Heart right ventricle (tissue), 16 donors: ENCODE data around the gene CDK4. TPM values are rescaled to one million over a fixed set of nuclear protein-coding genes. Genes with fewer than 3 reads are reported as not detected.

Source experiments
- ATAC-seq, 8 donors: fragments of 200-7000 bp; cut with Tn5 transposase; one replicate each; pipeline ENCODE4 v1.9.1; 2020; ENCODE audit warnings: mild to moderate bottlenecking in 8 of 8, moderate library complexity in 8 of 8, moderate number of reproducible peaks in 1 of 8
- DNase-seq, 2 donors: peaks; one replicate each; pipeline ENCODE4 v3.0.0-alpha.2; 2020
- H3K27ac ChIP-seq, 10 donors: fragments of 200-600 bp; sonication (generic) in 2 of 10; one replicate each; pipeline versions ENCODE4 v1.5.0 to v1.8.0; 2020 to 2022; ENCODE audit warnings: mild to moderate bottlenecking in 3 of 10
- H3K27me3 ChIP-seq, 7 donors: fragments of 200-600 bp; one replicate each; pipeline ENCODE4 v1.8.0; 2021 to 2022; ENCODE audit warnings: mild to moderate bottlenecking in 2 of 7
- H3K36me3 ChIP-seq, 9 donors: fragments of 200-600 bp; sonication (generic) in 1 of 9; one replicate each; pipeline versions ENCODE4 v1.5.0 to v1.8.0; 2020 to 2022; ENCODE audit warnings: mild to moderate bottlenecking in 2 of 9
- H3K4me1 ChIP-seq, 9 donors: fragments of 200-600 bp; sonication (generic) in 1 of 9; one replicate each; pipeline versions ENCODE4 v1.5.0 to v1.8.0; 2020 to 2022; ENCODE audit warnings: mild to moderate bottlenecking in 4 of 9
- H3K4me3 ChIP-seq, 10 donors: fragments of 200-600 bp; sonication (generic) in 2 of 10; one replicate each; pipeline versions ENCODE4 v1.5.0 to v1.8.0; 2020 to 2022; ENCODE audit warnings: mild to moderate bottlenecking in 7 of 10, moderate library complexity in 2 of 10
- H3K9me3 ChIP-seq, 11 donors: fragments of 200-600 bp in 10 of 11; sonication (generic) in 2 of 11; one replicate each; pipeline versions ENCODE4 v1.5.0 to v1.8.0; 2013 to 2022; ENCODE audit warnings: mild to moderate bottlenecking in 2 of 11, control low read depth in 1 of 11, moderate library complexity in 1 of 11
- WGBS, 2 donors: extraction: QIAGEN DNeasy Blood & Tissue Kit; methylation state at CpG; one replicate each; pipeline ENCODE4 v1.1.7; 2013; ENCODE audit warnings: inconsistent platforms in 1 of 2; 5-methylcytosine and 5-hydroxymethylcytosine counted together
- intact Hi-C, 10 donors: fragments of 100-400 bp; cut with DNase I; formaldehyde crosslinking; loops; one replicate each; pipeline versions ENCODE4 v1.11.1 to v1.14.2; 2022
- polyA plus RNA-seq, 2 donors: library from polyadenylated mRNA; stranded (reverse); fragments of 200-250 nt; gene quantifications; one replicate each; pipeline ENCODE4 v1.2.3, GENCODE V29; 2013
- total RNA-seq, 10 donors: library from RNA; stranded (reverse); fragmentation: NEBNext Ultra II Directional in 3 of 10; extraction: Animal tissue kit (Norgen Biotek cat#: 25700) in 3 of 10; gene quantifications; one replicate each; pipeline versions ENCODE4 v1.2.1 to v1.2.4, GENCODE V29; 2021 to 2023
- TF ChIP-seq, protein P1 (sequence below), 9 donors: fragments of 200-600 bp; sonication (generic) in 2 of 9; IDR thresholded peaks; one replicate each; pipeline versions ENCODE4 v1.5.0 to v1.8.0; 2021 to 2022; ENCODE audit warnings: antibody characterized with exemption in 9 of 9, mild to moderate bottlenecking in 5 of 9, moderate library complexity in 1 of 9
- donor health status: Arrhythmogenic right ventricular cardiomyopathy.
- donor health status: ischemic (EF 13 %, LVEDD 7.1; RV severe dilation, severe dysfunction).
- donor health status: healthy with polysubstance abuse.
- donor health status: DM: no; HTN: yes; CAD: no.
- donor health status: DM: no; HTN: no; CAD: no.
- donor health status: ischemic (EF 25% LVEDD 6.9; RV normal size, moderate dysfunction).
- donor health status: ischemic (EF 25% LVEDD 5.7; RV mildly dilated, moderate dysfunction).
- donor health status: healthy.
- donor health status: DM: yes; HTN: yes; CAD: no.
- donor health status: Ischemic cardiomyopathy.
- donor health status: ischemic (EF 35%, LVEDD 5.7; RV mildly dilated, moderate dysfunction).
- donor health status: nonischemic (EF 11% LVEDD 7.7; RV severe dilation, severe dysfunction).
- donor health status: DM: yes; HTN: yes; CAD: no.
- donor health status: PGD.
- donor health status: ischemic (EF 29% LVEDD 5.4; RV normal size, mild dysfunction).
- donor health status: nonischemic (EF 23%, LVEDD 6.1; RV moderate dilation, normal function).

The CDK4 gene
- total and polyA plus RNA-seq, 12 donors = 21.7 to 74.0 (median 52.0) TPM

DNA sequence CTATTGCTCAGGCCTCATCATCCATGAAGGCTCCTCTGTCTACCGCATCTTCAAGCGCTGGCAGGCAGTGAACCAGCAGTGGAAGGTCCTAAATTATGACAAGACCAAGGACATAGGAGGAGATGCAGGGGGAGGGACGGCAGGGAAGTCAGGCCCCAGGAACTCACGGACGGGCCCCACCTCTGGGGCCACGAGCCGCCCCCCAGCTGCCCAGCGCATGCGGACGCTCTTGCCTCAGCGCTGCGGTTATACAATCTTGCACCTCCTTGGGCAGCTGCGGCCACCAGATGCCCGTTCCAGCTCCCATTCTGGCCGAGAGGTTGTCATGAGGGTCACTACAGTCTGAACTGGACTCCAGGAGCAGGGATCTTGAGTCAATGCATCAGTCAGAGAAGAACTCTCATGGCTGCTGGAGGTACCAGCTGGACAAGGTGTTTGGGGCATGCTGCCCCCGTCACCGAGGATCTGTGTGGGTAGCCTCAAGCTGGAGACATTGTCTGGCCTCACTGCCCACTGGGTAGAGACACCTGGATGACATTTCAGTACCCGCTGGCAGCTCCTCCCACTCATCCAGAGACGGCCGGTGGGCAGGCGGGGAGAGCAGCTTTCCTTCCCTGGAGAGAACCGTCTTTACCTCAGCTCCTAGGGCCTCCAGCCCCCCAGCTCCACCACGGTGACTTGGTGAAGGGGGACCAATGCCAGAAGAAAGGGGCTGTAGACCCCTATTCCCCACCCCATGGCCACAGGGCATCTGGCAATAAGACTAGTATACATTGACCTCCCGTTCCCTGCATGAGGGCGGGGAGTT, 6.6 kb upstream of the CDK4 start:
- 93 to 94% methylated on average over 25 of the region's 25 CpGs for WGBS, 2 donors
- peaks cover 0 to 17% (median 15%) of the 10 kb centered on the region in 7 donors for H3K27me3 ChIP-seq
- H3K9me3 ChIP-seq = no peaks in the 10 kb centered on the region
- no peak for DNase-seq
- TF ChIP-seq, protein P1, sequence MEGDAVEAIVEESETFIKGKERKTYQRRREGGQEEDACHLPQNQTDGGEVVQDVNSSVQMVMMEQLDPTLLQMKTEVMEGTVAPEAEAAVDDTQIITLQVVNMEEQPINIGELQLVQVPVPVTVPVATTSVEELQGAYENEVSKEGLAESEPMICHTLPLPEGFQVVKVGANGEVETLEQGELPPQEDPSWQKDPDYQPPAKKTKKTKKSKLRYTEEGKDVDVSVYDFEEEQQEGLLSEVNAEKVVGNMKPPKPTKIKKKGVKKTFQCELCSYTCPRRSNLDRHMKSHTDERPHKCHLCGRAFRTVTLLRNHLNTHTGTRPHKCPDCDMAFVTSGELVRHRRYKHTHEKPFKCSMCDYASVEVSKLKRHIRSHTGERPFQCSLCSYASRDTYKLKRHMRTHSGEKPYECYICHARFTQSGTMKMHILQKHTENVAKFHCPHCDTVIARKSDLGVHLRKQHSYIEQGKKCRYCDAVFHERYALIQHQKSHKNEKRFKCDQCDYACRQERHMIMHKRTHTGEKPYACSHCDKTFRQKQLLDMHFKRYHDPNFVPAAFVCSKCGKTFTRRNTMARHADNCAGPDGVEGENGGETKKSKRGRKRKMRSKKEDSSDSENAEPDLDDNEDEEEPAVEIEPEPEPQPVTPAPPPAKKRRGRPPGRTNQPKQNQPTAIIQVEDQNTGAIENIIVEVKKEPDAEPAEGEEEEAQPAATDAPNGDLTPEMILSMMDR (IDR thresholded peaks at IDR 0.05) = no peak
- H3K27ac ChIP-seq = no peak overlapping the region
- H3K4me1 ChIP-seq = peaks cover 4 to 26% (median 17%) of the 10 kb centered on the region in 9 donors
- peaks cover 0 to 23% (median 8%) of the 10 kb centered on the region in 9 donors for H3K36me3 ChIP-seq
- intact Hi-C loops = no loop called here
- no peak for ATAC-seq
- no peak overlapping the region for H3K4me3 ChIP-seq

DNA sequence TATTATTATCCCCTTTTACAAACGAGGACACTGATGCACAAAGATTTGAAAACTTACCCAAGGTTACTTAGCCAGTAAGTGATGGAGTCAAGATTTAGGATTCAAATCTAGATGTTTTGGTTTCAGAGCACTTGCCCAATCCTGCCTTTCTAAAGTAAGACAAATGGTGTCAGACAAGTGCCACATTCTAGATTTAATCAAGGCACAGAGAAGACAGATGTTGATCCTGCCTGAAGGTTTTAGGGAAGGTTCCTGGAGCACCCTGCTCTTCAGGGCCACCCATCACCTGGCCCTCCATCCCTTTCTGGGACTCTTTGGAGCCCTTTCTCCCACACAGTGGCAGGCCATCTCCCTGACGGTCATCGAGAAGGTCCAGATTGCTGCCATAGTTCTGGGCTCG, 5.7 kb upstream of the CDK4 start:
- Histone ChIP-seq H3K4me3 (no peak overlapping the region), H3K27me3 (peaks cover 0 to 7% (median 5%) of the 10 kb centered on the region in 7 donors), H3K27ac (no peak overlapping the region), H3K4me1 (peaks cover 5 to 34% (median 21%) of the 10 kb centered on the region in 9 donors), H3K9me3 (no peaks in the 10 kb centered on the region), H3K36me3 (peaks cover 0 to 23% (median 8%) of the 10 kb centered on the region in 9 donors)
- intact Hi-C loops = no loop called here
- DNase-seq = no peak
- TF ChIP-seq, protein P1 (IDR thresholded peaks at IDR 0.05) = no peak
- 93 to 95% methylated on average over 4 of the region's 4 CpGs for WGBS, 2 donors
- no peak for ATAC-seq

DNA sequence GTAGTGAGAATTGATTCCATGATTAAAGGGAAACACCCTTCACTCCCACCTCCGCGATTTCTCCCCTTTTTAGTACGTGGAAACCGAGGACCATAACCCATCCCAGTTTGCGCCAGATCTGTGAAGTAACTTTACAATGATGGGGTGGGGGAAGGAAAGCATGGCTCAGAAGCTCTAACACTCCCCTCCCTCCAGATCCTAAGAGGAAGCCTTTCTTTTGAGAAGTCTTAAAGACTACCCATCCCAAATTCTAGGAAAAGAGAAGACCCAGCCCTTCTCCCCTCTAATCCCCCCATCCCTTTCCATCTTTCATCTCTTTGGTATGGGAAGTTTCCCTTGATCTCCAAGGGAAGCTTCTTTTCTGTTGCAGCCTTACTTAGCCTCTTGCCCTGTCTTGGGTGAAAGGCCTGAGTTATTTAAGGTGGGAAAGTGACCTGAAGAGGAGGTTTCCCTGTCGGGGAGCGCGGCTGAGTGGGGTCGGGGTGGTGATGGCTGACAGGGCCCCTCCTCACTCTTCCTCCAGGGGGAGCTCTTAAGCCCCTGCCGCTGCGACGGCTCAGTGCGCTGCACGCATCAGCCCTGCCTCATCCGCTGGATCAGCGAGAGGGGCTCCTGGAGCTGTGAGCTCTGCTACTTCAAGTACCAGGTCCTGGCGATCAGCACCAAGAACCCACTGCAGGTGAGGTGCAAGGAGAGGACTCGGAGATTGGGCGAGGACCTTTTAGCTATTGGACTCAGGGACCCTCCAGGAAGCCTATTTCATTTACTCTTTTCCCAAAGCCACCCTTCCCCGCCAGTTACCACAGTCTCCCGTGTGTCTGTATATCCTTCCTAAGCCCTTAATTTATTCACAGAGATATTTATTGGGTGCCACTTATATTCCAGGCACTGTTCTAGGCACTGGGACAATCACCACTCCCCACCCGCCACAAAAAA, 4.6 kb upstream of the CDK4 start:
- H3K36me3 ChIP-seq = peaks cover 0 to 23% (median 8%) of the 10 kb centered on the region in 9 donors
- no peaks in the 10 kb centered on the region for H3K9me3 ChIP-seq
- ATAC-seq (no peak), DNase-seq (peak in 1 of 2 donors; percentile 47)
- peaks cover 6 to 39% (median 24%) of the 10 kb centered on the region in 9 donors for H3K4me1 ChIP-seq
- peak overlapping the region in 3 of 10 donors; percentile 53 to 74 (median 70) for H3K27ac ChIP-seq
- WGBS, 2 donors = 58 to 69% methylated on average over 22 of the region's 22 CpGs
- no peaks in the 10 kb centered on the region for H3K27me3 ChIP-seq
- intact Hi-C loops = no loop called here
- peak overlapping the region in 6 of 10 donors; percentile 67 to 80 (median 70) for H3K4me3 ChIP-seq
- TF ChIP-seq, protein P1 (IDR thresholded peaks at IDR 0.05) = peak; percentile 9 to 69 (median 46)
